SH-SY5Y (cell line): ENCODE measurements around the gene COL27A1.

Source experiments
- GATA2 ChIP-seq: IDR thresholded peaks from 2 replicates; pipeline ENCODE4 v1.6.1; 2011; ENCODE audit warnings: mild to moderate bottlenecking, low read depth, low read length
- GATA3 ChIP-seq: IDR thresholded peaks from 2 replicates; pipeline ENCODE4 v1.6.1; 2011; ENCODE audit warnings: low read depth, mild to moderate bottlenecking, low read length, moderate library complexity

The COL27A1 gene

DNA sequence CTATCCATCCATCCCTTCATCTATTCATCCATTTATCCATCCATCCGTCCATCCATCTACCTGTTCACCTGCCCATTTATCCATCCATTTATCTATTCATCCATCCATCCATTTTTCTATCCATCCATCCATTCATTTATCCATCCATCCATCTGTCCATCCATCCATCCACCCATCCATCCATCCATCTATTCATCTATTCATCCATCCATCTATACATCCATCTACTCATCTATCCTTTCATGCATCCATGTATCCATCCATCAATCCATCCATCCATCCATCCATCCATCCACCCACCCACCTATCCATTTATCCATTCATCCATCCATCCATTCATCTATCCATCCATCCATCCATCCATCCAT, 10.8 kb downstream of the COL27A1 start:
- no peak for TF ChIP-seq GATA3
- no peak for TF ChIP-seq GATA2

DNA sequence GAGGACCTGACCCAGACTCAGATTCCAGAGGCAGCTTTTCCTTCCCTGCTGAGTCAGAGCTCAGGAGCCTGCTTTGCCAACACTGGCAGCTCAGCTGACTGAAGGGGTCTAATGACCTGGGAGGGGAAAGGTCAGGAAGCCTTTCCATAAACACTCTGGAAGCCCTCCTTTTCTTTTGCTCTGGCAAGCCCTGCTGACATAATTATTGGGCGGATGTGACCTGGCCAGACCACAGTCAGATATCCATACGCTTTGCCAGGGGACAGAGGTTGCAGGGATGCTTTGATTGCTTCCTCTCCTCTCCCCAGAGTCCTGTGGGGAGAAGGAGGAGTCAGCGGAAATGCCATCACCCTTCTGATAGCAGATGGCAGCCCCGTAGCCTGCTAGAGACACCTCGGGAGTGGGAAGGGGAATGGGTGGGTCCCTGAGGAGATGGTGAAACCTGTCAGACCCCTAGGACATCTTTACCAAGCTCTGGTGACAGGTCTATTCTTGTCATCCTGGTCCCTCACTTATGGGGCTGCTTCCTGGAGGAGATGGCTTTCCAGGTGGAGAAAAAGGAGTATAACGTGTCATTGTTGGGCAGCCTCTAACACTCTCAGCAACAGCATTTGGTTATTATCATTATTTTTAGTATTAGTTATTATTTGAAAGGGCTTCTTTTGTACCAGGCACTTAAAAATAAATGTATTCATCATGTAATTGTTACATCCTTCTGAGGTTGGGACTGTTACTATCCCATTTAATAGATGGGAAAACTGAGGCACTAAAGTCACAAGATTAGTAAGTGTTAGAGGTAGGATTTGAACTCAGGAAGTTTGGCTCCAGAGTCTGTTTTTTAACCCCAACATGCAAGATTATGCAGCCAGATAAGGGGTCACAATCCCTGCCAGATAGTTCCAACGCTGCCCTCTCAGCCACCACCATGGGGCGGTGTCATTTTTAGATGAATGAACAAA, 11.6 kb downstream of the COL27A1 start:
- TF ChIP-seq GATA3 (no peak), GATA2 (no peak)

DNA sequence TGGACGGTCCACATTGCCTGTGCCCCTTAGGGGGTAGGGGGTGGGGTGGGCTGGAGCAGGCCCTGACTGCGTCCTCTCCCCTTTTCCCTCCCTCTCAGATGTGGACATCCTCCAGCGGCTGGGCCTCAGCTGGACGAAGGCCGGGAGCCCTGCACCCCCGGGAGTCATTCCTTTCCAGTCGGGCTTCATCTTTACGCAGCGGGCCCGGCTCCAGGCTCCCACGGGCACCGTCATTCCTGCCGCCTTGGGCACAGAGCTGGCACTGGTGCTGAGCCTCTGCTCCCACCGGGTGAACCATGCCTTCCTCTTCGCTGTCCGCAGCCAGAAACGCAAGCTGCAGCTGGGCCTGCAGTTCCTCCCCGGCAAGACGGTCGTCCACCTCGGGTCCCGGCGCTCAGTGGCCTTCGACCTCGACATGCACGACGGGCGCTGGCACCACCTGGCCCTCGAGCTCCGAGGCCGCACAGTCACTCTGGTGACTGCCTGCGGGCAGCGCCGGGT, 12.3 kb downstream of the COL27A1 start:
- TF ChIP-seq GATA2, result no peak
- no peak for TF ChIP-seq GATA3

DNA sequence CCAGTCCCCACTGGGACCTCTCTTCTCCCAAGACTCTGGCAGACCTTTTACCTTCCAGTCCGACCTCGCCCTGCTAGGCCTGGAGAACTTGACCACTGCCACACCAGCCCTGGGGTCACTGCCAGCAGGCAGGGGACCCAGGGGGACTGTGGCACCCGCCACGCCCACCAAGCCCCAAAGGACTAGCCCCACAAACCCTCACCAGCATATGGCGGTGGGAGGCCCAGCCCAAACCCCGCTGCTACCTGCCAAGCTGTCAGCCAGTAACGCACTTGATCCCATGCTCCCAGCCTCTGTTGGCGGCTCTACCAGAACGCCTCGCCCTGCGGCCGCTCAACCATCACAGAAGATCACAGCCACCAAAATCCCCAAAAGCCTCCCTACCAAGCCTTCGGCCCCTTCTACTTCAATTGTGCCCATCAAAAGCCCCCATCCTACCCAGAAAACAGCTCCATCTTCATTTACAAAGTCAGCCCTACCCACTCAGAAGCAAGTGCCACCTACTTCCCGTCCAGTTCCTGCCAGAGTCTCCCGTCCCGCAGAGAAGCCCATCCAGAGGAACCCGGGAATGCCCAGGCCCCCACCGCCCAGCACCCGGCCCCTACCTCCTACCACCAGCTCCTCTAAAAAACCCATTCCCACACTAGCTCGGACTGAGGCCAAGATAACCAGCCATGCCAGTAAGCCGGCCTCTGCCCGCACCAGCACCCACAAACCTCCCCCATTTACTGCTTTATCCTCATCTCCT, 13.1 kb downstream of the COL27A1 start:
- TF ChIP-seq GATA2 (no peak), GATA3 (no peak)

DNA sequence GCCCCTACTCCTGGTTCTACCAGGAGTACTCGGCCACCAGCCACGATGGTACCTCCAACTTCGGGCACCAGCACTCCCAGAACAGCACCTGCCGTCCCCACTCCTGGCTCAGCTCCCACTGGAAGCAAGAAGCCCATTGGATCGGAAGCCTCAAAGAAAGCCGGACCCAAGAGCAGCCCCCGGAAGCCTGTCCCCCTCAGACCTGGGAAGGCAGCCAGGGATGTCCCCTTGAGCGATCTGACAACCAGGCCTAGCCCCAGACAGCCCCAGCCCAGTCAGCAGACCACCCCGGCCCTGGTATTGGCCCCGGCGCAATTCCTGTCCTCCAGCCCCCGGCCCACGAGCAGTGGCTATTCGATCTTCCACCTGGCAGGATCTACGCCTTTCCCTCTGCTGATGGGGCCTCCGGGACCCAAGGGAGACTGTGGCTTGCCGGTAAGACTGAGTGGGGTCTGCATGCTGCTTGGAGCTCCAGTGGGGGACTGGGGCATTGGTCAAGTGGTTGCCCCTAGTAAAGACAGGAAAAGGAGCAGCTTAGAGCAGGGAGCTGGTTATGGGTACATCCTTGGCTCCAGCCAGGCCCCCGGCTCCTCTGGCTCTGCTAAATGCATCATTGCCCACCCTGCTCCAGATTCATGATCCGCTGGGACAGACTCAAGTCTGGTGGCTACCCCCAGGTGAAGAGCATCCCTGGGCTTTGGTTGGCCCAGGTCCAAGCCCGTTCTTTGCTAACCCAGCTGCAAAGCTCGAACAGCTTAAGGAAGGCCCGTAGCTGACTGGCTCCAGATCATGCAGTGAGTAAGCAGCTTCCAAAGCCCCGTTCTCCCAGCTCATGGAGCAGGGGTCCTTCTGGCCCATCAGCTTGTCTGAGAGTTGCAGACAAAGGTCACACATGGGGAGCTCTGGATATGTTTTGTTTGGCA, 14.0 kb downstream of the COL27A1 start:
- TF ChIP-seq GATA2, result no peak
- TF ChIP-seq GATA3, result no peak

DNA sequence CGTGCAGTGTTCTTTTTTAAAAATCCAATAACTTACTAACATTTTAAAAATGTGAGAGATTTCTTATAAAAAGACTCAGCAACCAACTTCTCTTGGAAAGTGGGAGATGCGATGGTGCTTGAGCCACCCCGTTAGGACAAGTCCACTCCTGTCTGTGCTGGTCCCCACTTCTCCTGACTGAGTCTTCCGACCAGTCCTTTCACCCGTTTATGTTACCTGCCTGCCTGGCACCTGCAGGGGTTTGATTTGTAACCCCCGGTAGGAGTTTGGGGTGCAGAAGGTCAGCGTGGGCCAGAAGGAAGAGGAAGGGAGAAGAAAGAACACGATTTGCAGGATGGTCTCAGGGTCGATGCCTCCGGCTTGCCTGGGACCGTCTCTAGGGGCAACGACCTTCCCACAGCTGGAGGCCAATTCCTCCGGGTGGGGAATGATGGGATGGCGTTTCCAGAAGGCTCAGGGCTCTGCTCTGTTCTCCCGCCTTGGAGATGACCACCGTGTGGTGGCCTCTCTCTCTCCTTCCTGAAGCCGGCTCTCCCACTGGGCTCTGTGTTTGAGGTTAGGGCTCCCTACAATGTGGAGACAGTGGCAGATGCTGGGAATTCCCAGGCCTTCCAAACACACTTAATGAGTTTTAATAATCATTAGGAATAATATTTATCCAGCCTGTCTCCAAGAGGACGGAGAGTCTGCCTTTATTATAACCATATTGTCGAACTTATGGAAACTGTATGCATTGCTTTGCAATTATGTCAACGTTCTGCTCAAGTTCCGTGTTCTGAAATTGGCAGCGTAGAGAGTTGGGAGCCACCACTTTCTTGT, 14.8 kb downstream of the COL27A1 start:
- TF ChIP-seq GATA3 (no peak), GATA2 (no peak)

DNA sequence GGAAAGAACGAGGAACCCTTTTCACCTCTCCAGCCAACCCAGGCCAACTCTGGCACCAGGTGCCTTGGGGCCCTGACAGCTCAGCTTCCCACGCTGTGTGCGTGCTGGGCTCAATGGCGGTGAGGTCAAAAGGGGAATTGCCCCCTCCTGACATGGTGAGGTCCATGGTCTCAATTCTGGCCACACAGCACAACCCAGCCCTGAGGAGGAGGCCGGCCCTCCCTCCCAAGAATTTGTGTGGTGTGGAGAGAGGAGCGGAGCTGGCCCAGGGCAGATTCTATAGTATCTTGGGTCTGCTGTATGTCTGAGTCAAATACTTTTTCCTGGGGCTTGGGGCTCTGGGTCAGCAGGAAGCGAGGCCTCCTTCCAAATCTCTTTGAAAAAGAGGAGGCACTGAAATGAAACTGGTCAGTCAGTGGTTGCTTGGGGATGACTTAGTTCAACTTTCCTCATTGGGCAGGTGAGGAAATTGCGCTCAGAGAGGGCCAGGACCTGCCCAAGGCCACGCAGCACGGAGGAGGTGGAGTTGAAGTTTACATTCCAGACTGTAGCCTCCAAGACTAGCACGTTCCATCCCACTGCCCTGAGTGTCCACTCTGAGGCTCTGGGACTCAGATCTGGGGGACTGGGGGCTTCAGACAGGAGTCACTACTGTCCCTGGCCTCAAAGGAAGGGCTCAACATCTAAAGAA, 15.6 kb downstream of the COL27A1 start:
- TF ChIP-seq GATA2 (no peak), GATA3 (no peak)

DNA sequence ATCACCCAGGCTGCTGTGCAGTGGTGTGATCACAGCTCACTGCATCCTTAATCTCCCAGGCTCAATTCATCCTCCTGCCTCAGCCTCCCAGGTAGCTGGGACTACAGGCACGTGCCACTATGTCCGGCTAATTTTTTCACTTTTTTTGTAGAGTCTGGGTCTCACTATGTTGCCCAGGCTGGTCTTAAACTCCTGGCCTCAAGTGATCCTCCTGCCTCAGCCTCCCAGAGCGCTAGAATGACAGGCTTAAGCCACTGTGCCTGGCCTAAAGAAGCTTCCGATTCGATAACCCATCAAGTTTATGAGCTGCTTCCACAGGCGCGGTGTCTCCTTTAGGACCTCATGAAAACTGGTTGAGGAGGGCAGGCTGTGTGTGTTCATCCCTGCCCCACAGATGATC, 16.2 kb downstream of the COL27A1 start:
- TF ChIP-seq GATA2, result no peak
- TF ChIP-seq GATA3, result no peak

DNA sequence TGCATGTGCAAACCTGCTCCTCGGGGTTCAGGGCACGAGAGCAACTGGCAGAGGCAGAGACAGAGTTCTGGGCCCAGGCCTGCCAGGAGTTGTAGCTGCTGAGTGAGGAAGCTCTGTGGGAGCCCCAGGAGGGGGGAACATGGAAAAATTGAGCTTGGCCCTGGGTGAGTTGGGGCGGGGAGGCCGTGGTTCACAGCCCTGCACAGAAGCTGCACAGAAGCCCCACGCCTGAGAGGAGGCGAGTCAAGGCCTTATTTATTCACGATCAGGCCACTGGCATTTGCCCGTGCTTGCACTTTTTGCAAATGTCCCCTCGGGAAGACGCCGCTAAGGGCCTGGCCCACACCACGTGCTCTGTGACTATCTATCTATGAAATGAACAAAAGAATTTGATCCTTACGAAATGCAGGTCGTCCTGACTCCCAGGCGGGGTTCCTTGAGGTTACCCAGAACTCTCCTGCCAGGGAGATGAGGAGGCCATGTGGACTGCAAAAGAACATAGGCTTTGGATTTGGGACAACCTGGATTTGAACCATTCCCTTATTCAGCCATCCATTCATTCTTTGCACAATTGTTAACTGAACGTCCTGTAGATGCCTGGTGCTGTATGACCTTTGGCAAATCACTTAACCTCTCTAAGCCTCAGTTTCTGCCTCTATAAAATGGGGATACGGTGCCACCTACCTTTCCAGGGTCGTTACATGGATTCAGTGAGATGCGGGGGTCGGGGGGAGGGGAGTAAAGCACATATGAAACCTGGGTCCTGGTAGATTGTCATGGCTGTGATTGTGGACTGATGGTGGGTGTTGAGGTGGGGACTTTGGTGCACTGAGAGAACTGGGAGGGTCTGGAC, 17.9 kb downstream of the COL27A1 start:
- TF ChIP-seq GATA3, result no peak
- no peak for TF ChIP-seq GATA2

DNA sequence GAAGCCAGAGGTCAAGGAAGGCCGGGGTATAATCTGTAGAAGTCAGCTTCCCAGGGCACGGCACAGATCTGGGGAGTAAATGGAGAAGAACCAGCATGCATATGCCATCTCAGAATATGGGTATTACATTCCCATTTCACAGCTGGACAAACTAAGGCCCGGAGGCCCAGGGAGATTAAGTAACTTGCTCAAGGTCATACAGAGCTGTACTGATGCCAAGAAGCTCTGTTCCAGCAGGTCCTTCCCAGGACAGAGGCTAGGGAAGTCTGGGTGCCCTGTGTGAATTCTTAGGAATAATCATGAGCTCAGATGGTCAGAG, 19.2 kb downstream of the COL27A1 start:
- TF ChIP-seq GATA2 (no peak), GATA3 (no peak)

DNA sequence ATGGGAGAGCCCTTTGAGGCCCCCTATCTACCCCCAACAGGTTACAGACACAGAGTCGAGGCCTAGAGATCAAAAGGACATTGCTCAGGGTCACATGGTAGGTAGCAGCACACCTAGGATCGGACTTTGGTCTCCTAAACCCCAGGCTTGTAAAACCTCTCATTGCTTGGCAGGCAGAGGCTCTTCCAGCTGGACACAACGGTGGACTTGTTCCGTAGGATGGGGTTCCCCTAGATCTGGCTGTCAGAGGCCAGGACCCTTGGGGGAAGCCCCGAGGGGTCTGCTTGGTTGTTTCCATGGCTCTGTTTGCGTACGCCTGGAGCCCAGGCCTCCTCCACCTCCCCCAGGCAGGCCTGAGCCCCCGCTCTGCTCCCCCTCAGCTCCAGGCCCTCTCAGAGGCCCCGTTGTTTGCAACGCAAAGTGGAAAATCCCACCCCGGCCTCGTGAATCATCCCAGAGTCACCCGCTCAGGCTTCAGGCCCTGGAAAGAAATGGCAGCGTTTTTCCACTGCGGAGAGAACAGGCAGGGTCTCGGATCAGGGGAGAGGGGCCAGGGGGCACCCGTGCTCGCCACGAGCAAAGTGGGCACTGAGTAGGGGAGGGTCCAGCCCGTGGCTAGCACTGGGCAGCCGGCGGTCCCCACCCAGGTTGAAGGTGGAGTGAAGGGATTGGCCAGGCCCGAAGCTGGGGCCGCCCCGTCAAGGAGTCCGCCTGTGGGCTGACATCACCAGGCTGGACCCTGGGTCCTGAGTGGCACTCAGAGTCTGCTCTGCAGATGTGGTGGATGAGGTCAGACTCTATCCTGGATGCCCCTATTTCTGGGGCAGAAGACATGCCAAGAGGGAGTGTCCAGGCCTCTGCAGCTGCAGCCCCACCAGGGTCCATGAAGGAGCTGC, 19.8 kb downstream of the COL27A1 start:
- no peak for TF ChIP-seq GATA3
- no peak for TF ChIP-seq GATA2
